B cell (primary cell): ENCODE data around the gene CPSF4L. TPM values are rescaled to one million over a fixed set of nuclear protein-coding genes. Genes with fewer than 3 reads are reported as not detected.

Experiments
- ATAC-seq: fragments of 200-7000 bp; cut with Tn5 transposase; one replicate; pipeline ENCODE4 v1.10.0; 2021; ENCODE audit warnings: low read depth, mild to moderate bottlenecking, moderate number of reproducible peaks, moderate library complexity
- CTCF ChIA-PET: fragments of 350-600 bp; sonication (Branson Sonifier 250); formaldehyde crosslinking; loops from one replicate; lab custom pipeline; 2021; ENCODE audit warnings: antibody characterized with exemption, inconsistent platforms; lab: Charles Lee
- POLR2A ChIA-PET: fragments of 350-600 bp; sonication (Branson Sonifier 250); formaldehyde crosslinking; loops from one replicate; lab custom pipeline; 2021; ENCODE audit warnings: antibody characterized with exemption; lab: Charles Lee
- DNase-seq: peaks from one replicate; pipeline ENCODE4 v3.0.0; 2013
- H2AFZ ChIP-seq: 2 replicates; pipeline ENCODE4 v1.6.1; 2012; ENCODE audit warnings: mild to moderate bottlenecking, low read depth, low read length; ENCODE audit not compliant: insufficient read depth, poor library complexity, severe bottlenecking
- H3K27ac ChIP-seq, 2 donors: 1 replicate in 1 of 2; 2 replicates in 1 of 2; pipeline ENCODE4 v1.5.1; 2012 to 2013; ENCODE audit warnings: low read length in 2 of 2, mild to moderate bottlenecking in 2 of 2, moderate library complexity in 1 of 2
- H3K27me3 ChIP-seq, 4 experiments: fragments of 200-600 bp in 1 of 4; sonication (generic) in 1 of 4; replicated peaks in 1 of 4; 1 replicate in 2 of 4; 2 replicates in 2 of 4; pipeline versions ENCODE4 v1.6.1 to v1.7.0; 2013 to 2016; ENCODE audit warnings: low read length in 3 of 4, mild to moderate bottlenecking in 2 of 4, mixed read lengths in 1 of 4, moderate library complexity in 1 of 4; ENCODE audit not compliant: insufficient read depth in 4 of 4, control insufficient read depth in 3 of 4; ENCODE audit errors: control extremely low read depth in 1 of 4
- H3K36me3 ChIP-seq, 2 experiments: replicated peaks in 1 of 2; 1 replicate in 1 of 2; 2 replicates in 1 of 2; pipeline versions ENCODE4 v1.6.1 to v1.7.1; 2013; ENCODE audit warnings: low read length in 1 of 2; ENCODE audit not compliant: insufficient read depth in 2 of 2, control insufficient read depth in 1 of 2; ENCODE audit errors: control extremely low read depth in 1 of 2, extremely low read depth in 1 of 2
- H3K4me1 ChIP-seq, 2 donors: fragments of 200-600 bp in 1 of 2; sonication (generic) in 1 of 2; 1 replicate in 1 of 2; 2 replicates in 1 of 2; pipeline versions ENCODE4 v1.5.1 to v1.6.1; 2013 to 2017; ENCODE audit warnings: low read length in 2 of 2; ENCODE audit not compliant: control insufficient read depth in 2 of 2, insufficient read depth in 2 of 2
- H3K4me2 ChIP-seq: replicated peaks from 2 replicates; pipeline ENCODE3; 2012; ENCODE audit warnings: mild to moderate bottlenecking, low read depth, low read length; ENCODE audit not compliant: poor library complexity, severe bottlenecking
- H3K4me3 ChIP-seq, 5 experiments: fragments of 200-600 bp in 1 of 5; sonication (generic) in 1 of 5; 1 replicate in 3 of 5; 2 replicates in 2 of 5; pipeline versions ENCODE4 v1.5.1 to v1.7.0; 2011 to 2016; ENCODE audit warnings: low read length in 4 of 5, mild to moderate bottlenecking in 4 of 5, low read depth in 2 of 5, control low read depth in 1 of 5, moderate library complexity in 1 of 5; ENCODE audit not compliant: insufficient read depth in 1 of 5; ENCODE audit errors: control extremely low read depth in 1 of 5, extremely low read depth in 1 of 5
- H3K79me2 ChIP-seq: fragments of 200-600 bp; sonication (generic); one replicate; pipeline ENCODE4 v1.6.0; 2016; ENCODE audit warnings: low read length; ENCODE audit not compliant: control insufficient read depth, insufficient read depth
- H3K9ac ChIP-seq: fragments of 200-600 bp; sonication (generic); 2 replicates; pipeline ENCODE4 v1.6.1; 2017; ENCODE audit warnings: mild to moderate bottlenecking, low read length, moderate library complexity
- H3K9me3 ChIP-seq, 3 donors: one replicate each; pipeline versions ENCODE4 v1.6.1 to v1.7.1; 2013; ENCODE audit warnings: low read length in 2 of 3; ENCODE audit not compliant: control insufficient read depth in 2 of 3, insufficient read depth in 1 of 3; ENCODE audit errors: control extremely low read depth in 1 of 3
- H4K20me1 ChIP-seq: 2 replicates; pipeline ENCODE4 v1.6.0; 2012; ENCODE audit warnings: mild to moderate bottlenecking, low read length; ENCODE audit not compliant: insufficient read depth, control insufficient read depth, poor library complexity, severe bottlenecking
- H3K27ac Mint-ChIP-seq: one replicate; pipeline ENCODE4 v1.8.0; 2021; ENCODE audit warnings: mixed read lengths
- H3K27me3 Mint-ChIP-seq: one replicate; pipeline ENCODE4 v1.8.0; 2021; ENCODE audit warnings: mixed read lengths
- H3K4me1 Mint-ChIP-seq: one replicate; pipeline ENCODE4 v1.8.0; 2021; ENCODE audit warnings: mixed read lengths
- H3K4me3 Mint-ChIP-seq: one replicate; pipeline ENCODE4 v1.8.0; 2021; ENCODE audit warnings: mixed read lengths
- H3K9me3 Mint-ChIP-seq: one replicate; pipeline ENCODE4 v1.8.0; 2022; ENCODE audit warnings: mixed read lengths; ENCODE audit not compliant: insufficient read depth
- EZH2 ChIP-seq: IDR thresholded peaks from 2 replicates; pipeline ENCODE4 v1.6.1; 2012; ENCODE audit warnings: borderline replicate concordance, low read depth, mild to moderate bottlenecking, moderate library complexity, low read length; ENCODE audit not compliant: insufficient read depth, poor library complexity, severe bottlenecking
- WGBS: methylation state at CpG from one replicate; pipeline ENCODE4 v1.1.5; 2013; ENCODE audit warnings: missing lambda C conversion rate; ENCODE audit not compliant: insufficient coverage; 5-methylcytosine and 5-hydroxymethylcytosine counted together
- intact Hi-C: fragments of 100-400 bp; cut with micrococcal nuclease; formaldehyde crosslinking; loops from one replicate; pipeline ENCODE4 v1.10.0; 2022
- polyA plus RNA-seq: library from polyadenylated mRNA; depleted of rRNA; stranded (reverse); fragments of >200 nt; gene quantifications from 2 replicates; pipeline ENCODE4 v1.2.3, GENCODE V29; 2012
- total RNA-seq, 2 donors: library from RNA; stranded (reverse); fragments of 120-200 nt in 1 of 2; gene quantifications; 1 replicate in 1 of 2; 2 replicates in 1 of 2; pipeline versions ENCODE4 v1.2.3 to v1.2.4, GENCODE V29; 2013 to 2022
- TF ChIP-seq, protein P1 (sequence below): fragments of 200-600 bp; IDR thresholded peaks from one replicate; pipeline ENCODE4 v1.8.0; 2022; ENCODE audit warnings: antibody characterized with exemption, mild to moderate bottlenecking

CPSF4L gene
- total and polyA plus RNA-seq, 2 donors (not counting 1 experiment from before 2014, with no cell fraction given), result not detected

DNA sequence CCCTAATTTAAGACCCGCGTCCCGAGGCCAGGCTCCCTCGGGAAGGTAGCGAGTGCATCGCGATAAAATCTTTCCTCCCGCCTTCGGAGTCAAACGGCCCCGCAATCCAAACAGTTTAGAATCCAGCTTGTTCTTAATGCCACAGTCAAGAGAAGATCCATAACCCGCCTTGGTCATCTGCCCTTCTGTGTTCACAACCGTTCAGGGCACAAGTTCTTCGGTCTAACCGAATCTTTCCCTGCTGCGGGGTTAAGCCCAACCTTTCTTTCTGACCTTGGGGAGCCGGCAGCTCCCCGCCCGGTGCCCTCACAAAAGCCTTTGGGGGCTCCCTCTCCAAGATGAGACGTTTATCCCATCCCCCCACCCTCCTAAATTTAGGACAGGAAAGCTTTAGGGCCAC is 30.3 kb downstream of the CPSF4L start:
- Mint-ChIP-seq H3K4me1 (peaks cover 60% of the 10 kb centered on the region), H3K9me3 (no peaks in the 10 kb centered on the region), H3K4me3 (peak overlapping the region; percentile 98), H3K27me3 (no peaks in the 10 kb centered on the region), H3K27ac (peak overlapping the region; percentile 98)
- no peak for DNase-seq
- Histone ChIP-seq H3K36me3 (peaks cover 6 to 14% of the 10 kb centered on the region in 2 experiments), H4K20me1 (no peaks in the 10 kb centered on the region), H3K4me2 (peak overlapping the region; percentile 88), H3K9me3 (no peaks in the 10 kb centered on the region), H3K27me3 (no peaks in the 10 kb centered on the region), H3K79me2 (peaks cover 79% of the 10 kb centered on the region), H3K9ac (peak overlapping the region; percentile 93), H2AFZ (peak overlapping the region; percentile 97), H3K27ac (peak overlapping the region in 1 of 2 donors; percentile 83), H3K4me3 (peak overlapping the region; percentile 77 to 96 (median 87)), H3K4me1 (peaks cover 15 to 30% of the 10 kb centered on the region in 2 donors)
- intact Hi-C loops, result no loop called here
- no peak for TF ChIP-seq EZH2
- TF ChIP-seq, protein P1, sequence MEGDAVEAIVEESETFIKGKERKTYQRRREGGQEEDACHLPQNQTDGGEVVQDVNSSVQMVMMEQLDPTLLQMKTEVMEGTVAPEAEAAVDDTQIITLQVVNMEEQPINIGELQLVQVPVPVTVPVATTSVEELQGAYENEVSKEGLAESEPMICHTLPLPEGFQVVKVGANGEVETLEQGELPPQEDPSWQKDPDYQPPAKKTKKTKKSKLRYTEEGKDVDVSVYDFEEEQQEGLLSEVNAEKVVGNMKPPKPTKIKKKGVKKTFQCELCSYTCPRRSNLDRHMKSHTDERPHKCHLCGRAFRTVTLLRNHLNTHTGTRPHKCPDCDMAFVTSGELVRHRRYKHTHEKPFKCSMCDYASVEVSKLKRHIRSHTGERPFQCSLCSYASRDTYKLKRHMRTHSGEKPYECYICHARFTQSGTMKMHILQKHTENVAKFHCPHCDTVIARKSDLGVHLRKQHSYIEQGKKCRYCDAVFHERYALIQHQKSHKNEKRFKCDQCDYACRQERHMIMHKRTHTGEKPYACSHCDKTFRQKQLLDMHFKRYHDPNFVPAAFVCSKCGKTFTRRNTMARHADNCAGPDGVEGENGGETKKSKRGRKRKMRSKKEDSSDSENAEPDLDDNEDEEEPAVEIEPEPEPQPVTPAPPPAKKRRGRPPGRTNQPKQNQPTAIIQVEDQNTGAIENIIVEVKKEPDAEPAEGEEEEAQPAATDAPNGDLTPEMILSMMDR, result no peak
- under 1% methylated on average over 16 of the region's 20 CpGs for WGBS
- CTCF ChIA-PET, result interaction anchor here (1.4 to 3.0 kb wide), 4 partner anchors 11 to 39 kb away, joined by 7 to 13 read pairs (median 8); partner anchors contain the start of gene COG1
- no peak for ATAC-seq
- POLR2A ChIA-PET, result interaction anchor here (0.7 to 1.6 kb wide), 2 partner anchors 22 to 38 kb away, joined by 3 to 4 read pairs; partner anchors contain the start of gene COG1

DNA sequence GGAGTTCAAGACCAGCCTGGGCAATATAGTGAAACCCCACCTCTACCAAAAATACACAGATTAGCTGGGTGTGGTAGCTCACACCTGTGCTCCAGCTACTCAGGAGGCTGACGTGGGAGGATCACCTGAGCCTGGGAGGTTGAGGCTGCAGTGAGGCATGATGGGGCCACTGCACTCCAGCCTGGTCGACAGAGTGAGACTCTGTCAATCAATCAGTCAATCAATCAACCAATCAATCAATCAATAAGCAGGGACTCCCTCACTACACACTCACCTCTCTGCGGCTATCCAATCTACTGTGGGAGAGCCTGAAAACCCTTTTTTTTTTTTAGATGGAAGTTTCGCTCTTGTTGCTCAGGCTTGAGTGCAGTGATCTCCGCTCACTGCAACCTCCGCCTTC is 31.6 kb downstream of the CPSF4L start:
- Mint-ChIP-seq H3K27ac (no peak overlapping the region), H3K4me1 (peaks cover 60% of the 10 kb centered on the region), H3K9me3 (no peaks in the 10 kb centered on the region), H3K27me3 (no peaks in the 10 kb centered on the region), H3K4me3 (peak overlapping the region; percentile 98)
- Histone ChIP-seq H3K9ac (no peak overlapping the region), H3K36me3 (peaks cover 5 to 6% of the 10 kb centered on the region in 2 experiments), H3K4me2 (no peak overlapping the region), H3K4me3 (no peak overlapping the region), H3K4me1 (peaks cover 15 to 30% of the 10 kb centered on the region in 2 donors), H2AFZ (no peak overlapping the region), H3K79me2 (peaks cover 85% of the 10 kb centered on the region), H4K20me1 (no peaks in the 10 kb centered on the region), H3K27me3 (no peaks in the 10 kb centered on the region), H3K9me3 (no peaks in the 10 kb centered on the region), H3K27ac (no peak overlapping the region)
- CTCF ChIA-PET, result interaction anchor here (3.0 kb wide), 1 partner anchor 38 kb away, joined by 13 read pairs; the partner anchor contains the start of gene COG1
- TF ChIP-seq EZH2, result no peak
- TF ChIP-seq, protein P1, result no peak
- no peak for DNase-seq
- POLR2A ChIA-PET, result no interaction called here
- 92% methylated on average over 4 of the region's 6 CpGs for WGBS
- ATAC-seq, result no peak
- intact Hi-C loops, result no loop called here
